ENCODE measurements around the gene TYK2. TPM values are rescaled to one million over a fixed set of nuclear protein-coding genes. Genes with fewer than 3 reads are reported as not detected.

Gene TYK2
- total RNA-seq, 4 donors from 2014 or later: 22.0 to 112 (median 67.8) TPM

DNA sequence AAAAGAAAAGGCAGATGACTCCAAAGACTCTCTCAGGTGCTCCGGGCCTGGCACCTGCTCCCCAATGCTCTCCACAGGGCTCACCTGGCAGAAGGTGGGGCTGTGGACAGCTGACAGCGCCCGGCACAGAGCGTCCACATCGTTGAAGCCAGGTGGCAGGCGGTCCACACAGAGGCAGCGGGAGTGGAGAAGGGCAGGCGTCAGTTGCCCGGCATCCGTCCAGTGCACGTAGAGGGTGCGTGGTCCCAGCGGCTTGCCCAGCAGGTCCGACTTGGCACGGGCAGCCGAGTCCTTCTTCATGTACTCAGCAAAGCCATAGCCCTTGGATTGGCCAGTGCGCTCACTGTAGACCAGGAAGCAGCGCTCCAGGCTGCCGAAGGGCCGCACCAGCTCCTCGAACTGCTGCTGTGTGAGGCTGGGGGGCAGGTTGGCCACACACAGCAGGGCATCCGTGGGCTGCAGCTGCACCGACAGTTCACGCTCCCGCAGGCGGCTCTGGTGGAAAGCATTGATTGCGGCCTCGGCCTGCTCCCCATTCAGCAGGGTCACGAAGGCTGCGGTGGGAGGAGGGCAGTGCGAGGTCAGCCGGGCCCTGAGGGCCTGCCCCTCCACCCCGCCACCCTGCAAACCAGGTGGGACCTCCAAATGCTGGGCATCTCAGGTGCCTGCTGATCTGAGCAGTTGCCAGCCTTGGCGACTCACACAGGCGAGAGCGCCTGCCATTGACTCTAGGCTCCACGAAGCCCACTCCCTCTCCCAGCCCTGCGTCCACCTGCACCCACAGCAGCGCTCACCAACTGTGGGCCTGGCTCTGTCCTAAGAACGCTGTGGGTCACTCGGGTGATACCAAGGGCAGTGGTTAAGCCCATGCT lies 51.6 kb downstream of the TYK2 start:
- H3K36me3 ChIP-seq: no peaks in the 10 kb centered on the region

GRCh38 chr19:10327793-10328192 lies 52.6 kb downstream of the TYK2 start:
- Histone ChIP-seq H3K4me1 (peaks cover 0 to 5% of the 10 kb centered on the region in 2 donors), H3K4me3 (no peak overlapping the region), H3K36me3 (no peaks in the 10 kb centered on the region), H3K9me3 (no peaks in the 10 kb centered on the region), H3K27ac (no peak overlapping the region), H3K27me3 (no peaks in the 10 kb centered on the region)
- no peak for DNase-seq
- TF ChIP-seq CTCF (IDR thresholded peaks at IDR 0.05) (no peak), POLR2A (IDR thresholded peaks at IDR 0.05) (no peak)
- intact Hi-C loops (cut with DNase I; ENCODE audit: low total_unique reads): no loop called here

More for the DNA sequence above, 51.6 kb downstream of the TYK2 start:
- DNase-seq: no peak
- TF ChIP-seq CTCF (IDR thresholded peaks at IDR 0.05) (no peak), POLR2A (IDR thresholded peaks at IDR 0.05) (no peak)
- no peak overlapping the region for H3K4me3 ChIP-seq
- H3K9me3 ChIP-seq: no peaks in the 10 kb centered on the region
- H3K27me3 ChIP-seq: no peaks in the 10 kb centered on the region
- peaks cover 0 to 5% of the 10 kb centered on the region in 2 donors for H3K4me1 ChIP-seq
- H3K27ac ChIP-seq: no peak overlapping the region
- intact Hi-C loops (cut with DNase I; ENCODE audit: low total_unique reads): no loop called here

DNA sequence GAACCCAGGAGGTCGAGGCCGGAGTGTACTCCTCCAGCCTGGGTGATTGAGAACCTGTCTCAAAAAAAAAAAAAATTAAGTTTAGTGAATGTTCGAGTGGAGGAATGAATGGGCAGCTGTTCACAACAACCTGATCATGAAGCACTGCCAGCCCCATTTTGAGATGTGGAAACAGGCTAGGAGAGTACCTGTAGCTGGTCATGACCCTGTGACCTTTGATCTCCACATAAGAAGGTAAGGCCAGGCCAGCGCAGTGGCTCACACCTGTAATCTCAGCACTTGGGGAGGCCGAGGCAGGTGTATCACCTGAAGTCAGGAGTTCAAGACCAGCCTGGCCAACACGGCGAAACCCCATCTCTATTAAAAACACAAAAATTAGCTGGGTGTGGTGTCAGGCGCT lies 54.6 kb downstream of the TYK2 start:
- intact Hi-C loops (cut with DNase I; ENCODE audit: low total_unique reads): no loop called here
- H3K36me3 ChIP-seq: no peaks in the 10 kb centered on the region
- TF ChIP-seq CTCF (IDR thresholded peaks at IDR 0.05) (no peak), POLR2A (IDR thresholded peaks at IDR 0.05) (no peak)
- no peaks in the 10 kb centered on the region for H3K4me1 ChIP-seq
- no peaks in the 10 kb centered on the region for H3K27me3 ChIP-seq
- H3K27ac ChIP-seq: no peak overlapping the region
- no peak for DNase-seq
- no peaks in the 10 kb centered on the region for H3K9me3 ChIP-seq
- H3K4me3 ChIP-seq: no peak overlapping the region

DNA sequence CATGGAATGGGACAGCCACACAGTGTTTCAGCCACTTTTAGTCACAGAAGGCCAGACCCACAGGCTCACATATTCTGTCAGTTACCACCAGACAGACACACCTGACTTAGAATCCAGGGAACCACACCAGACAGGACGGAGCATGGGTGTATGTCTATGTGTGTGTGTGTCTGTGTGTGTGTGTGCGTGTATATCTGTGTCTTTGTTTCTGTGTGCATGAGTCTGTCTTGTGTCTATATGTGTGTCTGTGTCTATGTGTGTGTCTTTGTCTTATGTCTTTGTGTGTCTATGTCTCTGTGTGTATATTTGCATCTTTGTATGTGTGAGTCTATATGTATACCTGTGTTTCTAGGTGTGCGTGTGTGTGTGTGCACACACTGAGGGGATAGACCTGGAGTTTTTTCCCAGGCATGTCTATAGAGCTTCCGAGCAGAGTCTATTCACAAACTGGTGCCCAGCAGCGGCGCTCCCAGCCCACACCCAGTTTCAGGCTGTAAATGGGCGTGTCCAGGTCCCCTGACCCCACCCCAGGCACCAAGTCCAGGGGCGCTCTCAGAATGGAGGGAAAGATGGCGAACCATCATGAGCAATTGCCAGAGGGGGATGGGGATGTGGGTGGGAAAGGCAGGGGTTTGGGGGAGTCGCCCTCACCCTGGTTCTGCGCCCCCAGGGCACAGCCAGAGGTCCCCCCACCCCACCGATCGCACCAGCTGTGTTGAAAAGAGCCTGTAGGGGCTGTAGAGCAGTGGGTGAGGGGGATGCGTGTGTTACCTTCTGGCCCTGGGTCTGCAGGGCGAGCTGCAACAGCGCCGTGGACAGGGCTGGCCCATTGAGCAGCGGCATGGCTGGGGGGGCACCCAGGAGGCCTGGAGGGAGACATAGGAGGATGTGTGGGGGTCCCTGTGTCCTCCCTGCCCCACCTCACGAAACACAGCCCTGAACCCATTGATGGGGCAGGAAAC lies 58.2 kb downstream of the TYK2 start:
- Histone ChIP-seq H3K4me3 (no peak overlapping the region), H3K9me3 (no peaks in the 10 kb centered on the region), H3K27me3 (no peaks in the 10 kb centered on the region), H3K27ac (no peak overlapping the region), H3K36me3 (no peaks in the 10 kb centered on the region), H3K4me1 (no peaks in the 10 kb centered on the region)
- DNase-seq: no peak
- no peak for TF ChIP-seq POLR2A (IDR thresholded peaks at IDR 0.05)
- TF ChIP-seq CTCF (IDR thresholded peaks at IDR 0.05): no peak
- intact Hi-C loops (cut with DNase I; ENCODE audit: low total_unique reads): no loop called here
